ENCODE data around the gene TRABD.

GRCh38 chr22:50173983-50174355, 11.7 kb upstream of the TRABD start:
- TF ChIP-seq, protein P1, sequence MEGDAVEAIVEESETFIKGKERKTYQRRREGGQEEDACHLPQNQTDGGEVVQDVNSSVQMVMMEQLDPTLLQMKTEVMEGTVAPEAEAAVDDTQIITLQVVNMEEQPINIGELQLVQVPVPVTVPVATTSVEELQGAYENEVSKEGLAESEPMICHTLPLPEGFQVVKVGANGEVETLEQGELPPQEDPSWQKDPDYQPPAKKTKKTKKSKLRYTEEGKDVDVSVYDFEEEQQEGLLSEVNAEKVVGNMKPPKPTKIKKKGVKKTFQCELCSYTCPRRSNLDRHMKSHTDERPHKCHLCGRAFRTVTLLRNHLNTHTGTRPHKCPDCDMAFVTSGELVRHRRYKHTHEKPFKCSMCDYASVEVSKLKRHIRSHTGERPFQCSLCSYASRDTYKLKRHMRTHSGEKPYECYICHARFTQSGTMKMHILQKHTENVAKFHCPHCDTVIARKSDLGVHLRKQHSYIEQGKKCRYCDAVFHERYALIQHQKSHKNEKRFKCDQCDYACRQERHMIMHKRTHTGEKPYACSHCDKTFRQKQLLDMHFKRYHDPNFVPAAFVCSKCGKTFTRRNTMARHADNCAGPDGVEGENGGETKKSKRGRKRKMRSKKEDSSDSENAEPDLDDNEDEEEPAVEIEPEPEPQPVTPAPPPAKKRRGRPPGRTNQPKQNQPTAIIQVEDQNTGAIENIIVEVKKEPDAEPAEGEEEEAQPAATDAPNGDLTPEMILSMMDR (IDR thresholded peaks at IDR 0.05; ENCODE audit: low read length) = no peak
- no peak for TF ChIP-seq EZH2 (optimal IDR thresholded peaks at IDR 0.05; ENCODE audit: low read depth, low read length)
- no peak for TF ChIP-seq EZH2phosphoT487 (IDR thresholded peaks at IDR 0.05; ENCODE audit: low read length)
